GM10248 (cell line): ENCODE measurements around the gene CAPG.
"Not testable (repeated sequence)": the region's sequence is repeated elsewhere in the genome, so short reads cannot be mapped to it uniquely, and the experiment has no call there.

Experiments used
- CTCF ChIA-PET: fragments of 300-600 bp; sonication (Branson Sonifier 250); formaldehyde crosslinking; extraction: SDS; loops from one replicate; lab custom pipeline; 2021; ENCODE audit warnings: antibody characterized with exemption; lab: Yijun Ruan, JAX
- POLR2A ChIA-PET: fragments of 350-650 bp; sonication (Branson Sonifier 250); formaldehyde crosslinking; extraction: SDS; loops from one replicate; lab custom pipeline; 2020; ENCODE audit warnings: antibody characterized with exemption; lab: Yijun Ruan, JAX
- DNase-seq: peaks from one replicate; pipeline ENCODE4 v3.0.0; 2012; ENCODE audit errors: extremely low spot score
- CTCF ChIP-seq: IDR thresholded peaks from 2 replicates; pipeline ENCODE4 v1.5.1; 2012; ENCODE audit warnings: mild to moderate bottlenecking, low read depth; ENCODE audit errors: extremely low read depth, missing control alignments, control extremely low read depth

The CAPG gene

GRCh38 chr2:85439986-85440385 is 29.8 kb upstream of the CAPG start:
- ChIA-PET CTCF (interaction anchor here (2.3 to 3.1 kb wide), 2 partner anchors 11 to 19 kb away, joined by 7 to 9 read pairs; no protein-coding TSS in a partner anchor), POLR2A (no interaction called here)
- no peak for DNase-seq

GRCh38 chr2:85439569-85439968 is 29.4 kb upstream of the CAPG start:
- DNase-seq, POLR2A ChIA-PET: not testable (repeated sequence)
- CTCF ChIA-PET = interaction anchor here (1.6 to 3.1 kb wide), 3 partner anchors 18 to 99 kb away, joined by 8 to 10 read pairs (median 9); partner anchors contain the start of gene MAT2A

More at GRCh38 chr2:85439986-85440385, 29.8 kb upstream of the CAPG start:
- TF ChIP-seq CTCF = no peak

GRCh38 chr2:85439025-85439472 is 28.9 kb upstream of the CAPG start:
- CTCF ChIA-PET = interaction anchor here (1.1 to 2.3 kb wide), 4 partner anchors 19 to 118 kb away, joined by 3 to 10 read pairs (median 6); partner anchors contain the start of gene MAT2A
- no peak for DNase-seq
- TF ChIP-seq CTCF = no peak
- POLR2A ChIA-PET = interaction anchor here (0.9 kb wide), 1 partner anchor 100 kb away, joined by 3 read pairs; the partner anchor contains the start of gene MAT2A

GRCh38 chr2:85438201-85439024 is 28.2 kb upstream of the CAPG start:
- TF ChIP-seq CTCF = no peak
- ChIA-PET POLR2A (interaction anchor here (0.9 kb wide), 1 partner anchor 100 kb away, joined by 3 read pairs; the partner anchor contains the start of gene MAT2A), CTCF (interaction anchor here (0.9 to 2.3 kb wide), 9 partner anchors 9 to 118 kb away, joined by 3 to 10 read pairs (median 5); partner anchors contain the start of gene MAT2A)
- DNase-seq = no peak

GRCh38 chr2:85437488-85438200 is 27.5 kb upstream of the CAPG start:
- peak; percentile 88 for DNase-seq
- no peak for TF ChIP-seq CTCF
- POLR2A ChIA-PET = interaction anchor here (0.6 to 1.0 kb wide), 7 partner anchors 10 to 691 kb away, joined by 3 to 10 read pairs (median 4); partner anchors contain the start of gene MAT2A
- CTCF ChIA-PET = interaction anchor here (0.8 to 2.3 kb wide), 11 partner anchors 10 to 119 kb away, joined by 3 to 10 read pairs (median 5); partner anchors contain the start of gene MAT2A

- POLR2A ChIA-PET = interaction anchor here (0.6 to 1.0 kb wide), 6 partner anchors 9 to 692 kb away, joined by 3 to 10 read pairs (median 4); partner anchors contain the start of gene MAT2A
- DNase-seq = no peak
- CTCF ChIA-PET = interaction anchor here (0.8 to 2.3 kb wide), 9 partner anchors 9 to 120 kb away, joined by 3 to 9 read pairs (median 5); partner anchors contain the start of gene MAT2A
- TF ChIP-seq CTCF = no peak
These were observed 26.8 kb upstream of the CAPG start for GRCh38 chr2:85436836-85437487.
